Lower lobe of right lung (tissue), 2 donors: ENCODE measurements around the gene HOXB1. TPM values are rescaled to one million over a fixed set of nuclear protein-coding genes. Genes with fewer than 3 reads are reported as not detected.

Source experiments
- ATAC-seq, 2 donors: fragments of 200-7000 bp; cut with Tn5 transposase; one replicate each; pipeline ENCODE4 v1.9.1; 2020 to 2022; ENCODE audit warnings: mild to moderate bottlenecking in 2 of 2, moderate library complexity in 2 of 2
- DNase-seq: peaks from one replicate; pipeline ENCODE4 v3.0.0-alpha.2; 2020
- H3K27ac ChIP-seq: fragments of 200-600 bp; one replicate; pipeline ENCODE4 v1.8.0; 2022
- H3K27me3 ChIP-seq: fragments of 200-600 bp; one replicate; pipeline ENCODE4 v1.8.0; 2022; ENCODE audit warnings: low read depth
- H3K36me3 ChIP-seq: fragments of 200-600 bp; one replicate; pipeline ENCODE4 v1.8.0; 2022; ENCODE audit warnings: mild to moderate bottlenecking
- H3K4me1 ChIP-seq: fragments of 200-600 bp; one replicate; pipeline ENCODE4 v1.8.0; 2022
- H3K4me3 ChIP-seq: fragments of 200-600 bp; one replicate; pipeline ENCODE4 v1.8.0; 2022; ENCODE audit warnings: mild to moderate bottlenecking
- H3K9me3 ChIP-seq: fragments of 200-600 bp; one replicate; pipeline ENCODE4 v1.8.0; 2022
- CTCF ChIP-seq: fragments of 200-600 bp; IDR thresholded peaks from one replicate; pipeline ENCODE4 v1.8.0; 2022; ENCODE audit warnings: antibody characterized with exemption, mild to moderate bottlenecking
- intact Hi-C: fragments of 100-400 bp; cut with DNase I; formaldehyde crosslinking; loops from one replicate; pipeline ENCODE4 v1.11.0; 2022
- total RNA-seq: library from RNA; stranded (reverse); fragmentation: NEBNext Ultra II Directional; extraction: Animal tissue kit (Norgen Biotek cat#: 25700); gene quantifications from one replicate; pipeline ENCODE4 v1.2.1, GENCODE V29; 2021
- donor health status: DM: no; HTN: yes; CAD: no; lungs with severe emphysema.

HOXB1 gene
- total RNA-seq, 1 donor from 2014 or later, result not detected

GRCh38 chr17:48568499-48569239, 37.9 kb upstream of the HOXB1 start:
- Histone ChIP-seq H3K4me1 (peaks cover 31% of the 10 kb centered on the region), H3K9me3 (no peaks in the 10 kb centered on the region), H3K27me3 (peaks cover 83% of the 10 kb centered on the region), H3K4me3 (peak overlapping the region; percentile 13), H3K36me3 (no peaks in the 10 kb centered on the region), H3K27ac (peak overlapping the region; percentile 49)
- intact Hi-C loops, result no loop called here
- ATAC-seq (no peak), DNase-seq (no peak)
- no peak for TF ChIP-seq CTCF

DNA sequence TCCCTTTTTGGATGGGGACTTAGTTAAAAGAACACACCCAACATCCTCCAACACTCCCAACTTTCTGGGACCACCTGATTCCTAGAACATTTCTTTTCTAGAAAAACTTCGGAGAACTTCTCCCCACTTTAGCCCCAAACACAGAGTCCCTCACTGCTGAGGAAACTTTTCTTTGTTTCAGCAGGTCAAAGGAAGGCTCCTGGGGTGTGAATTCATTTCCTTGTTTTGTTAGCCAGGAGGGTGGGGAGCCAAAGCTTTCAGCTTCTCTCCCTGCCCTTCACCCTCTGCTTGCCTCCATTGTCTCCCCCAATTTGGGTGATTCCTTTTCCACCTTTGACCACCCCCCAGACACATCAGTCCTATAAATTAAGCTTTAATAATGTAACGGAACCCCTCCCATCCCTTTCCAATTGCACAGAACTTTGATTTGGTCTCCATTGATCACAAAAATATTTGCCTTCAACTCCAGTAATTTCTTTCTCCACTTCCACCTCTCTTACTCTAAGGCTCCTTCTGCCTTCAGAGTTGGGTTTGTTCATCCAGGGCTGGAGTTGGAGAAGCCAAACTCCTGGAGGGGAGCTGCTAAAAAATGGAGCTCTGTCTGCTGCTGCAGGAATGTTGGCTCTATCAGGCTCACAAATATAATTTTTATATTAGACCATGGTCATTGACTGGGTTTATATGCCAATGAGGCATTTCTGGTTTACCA, 37.0 kb upstream of the HOXB1 start:
- H3K9me3 ChIP-seq, result no peaks in the 10 kb centered on the region
- intact Hi-C loops, result no loop called here
- H3K27me3 ChIP-seq, result peaks cover 82% of the 10 kb centered on the region
- peak overlapping the region; percentile 49 for H3K27ac ChIP-seq
- DNase-seq (no peak), ATAC-seq (no peak)
- peaks cover 31% of the 10 kb centered on the region for H3K4me1 ChIP-seq
- H3K4me3 ChIP-seq, result peak overlapping the region; percentile 13
- TF ChIP-seq CTCF, result no peak
- H3K36me3 ChIP-seq, result no peaks in the 10 kb centered on the region

- no peak overlapping the region for H3K4me3 ChIP-seq
Observed at GRCh38 chr17:48567209-48567608, 36.4 kb upstream of the HOXB1 start.

GRCh38 chr17:48566717-48567116, 35.9 kb upstream of the HOXB1 start:
- Histone ChIP-seq H3K4me1 (peaks cover 42% of the 10 kb centered on the region), H3K4me3 (no peak overlapping the region), H3K36me3 (no peaks in the 10 kb centered on the region), H3K27ac (no peak overlapping the region), H3K9me3 (no peaks in the 10 kb centered on the region), H3K27me3 (peaks cover 80% of the 10 kb centered on the region)
- intact Hi-C loops, result no loop called here
- no peak for TF ChIP-seq CTCF
- DNase-seq (no peak), ATAC-seq (no peak)

More at GRCh38 chr17:48567209-48567608, 36.4 kb upstream of the HOXB1 start:
- peak overlapping the region; percentile 49 for H3K27ac ChIP-seq
- no peak for TF ChIP-seq CTCF
- peaks cover 37% of the 10 kb centered on the region for H3K4me1 ChIP-seq
- no peak for ATAC-seq
- DNase-seq, result no peak
- H3K27me3 ChIP-seq, result peaks cover 80% of the 10 kb centered on the region
- no peaks in the 10 kb centered on the region for H3K9me3 ChIP-seq
- H3K36me3 ChIP-seq, result no peaks in the 10 kb centered on the region
- intact Hi-C loops, result no loop called here

GRCh38 chr17:48565925-48566710, 35.3 kb upstream of the HOXB1 start:
- H3K27me3 ChIP-seq, result peaks cover 77% of the 10 kb centered on the region
- ATAC-seq, result no peak
- H3K4me1 ChIP-seq, result peaks cover 47% of the 10 kb centered on the region
- H3K27ac ChIP-seq, result no peak overlapping the region
- TF ChIP-seq CTCF, result no peak
- H3K9me3 ChIP-seq, result no peaks in the 10 kb centered on the region
- H3K36me3 ChIP-seq, result no peaks in the 10 kb centered on the region
- intact Hi-C loops, result no loop called here
- H3K4me3 ChIP-seq, result no peak overlapping the region
- no peak for DNase-seq
